Endodermal cell (in vitro differentiated cells): ENCODE results near the gene LENEP. TPM values are rescaled to one million over a fixed set of nuclear protein-coding genes. Genes with fewer than 3 reads are reported as not detected.

Source experiments
- DNase-seq: peaks from one replicate; pipeline ENCODE4 v3.0.0-alpha.2; 2017
- H3K27ac ChIP-seq: 2 replicates; pipeline ENCODE4 v1.5.1; 2013; ENCODE audit warnings: mild to moderate bottlenecking, low read depth, low read length, moderate library complexity
- H3K27me3 ChIP-seq: 2 replicates; pipeline ENCODE4 v1.6.1; 2013; ENCODE audit warnings: mild to moderate bottlenecking, low read length, moderate library complexity; ENCODE audit not compliant: insufficient read depth, control insufficient read depth, poor library complexity, severe bottlenecking
- H3K36me3 ChIP-seq: 2 replicates; pipeline ENCODE4 v1.7.0; 2013; ENCODE audit warnings: mild to moderate bottlenecking, low read length, moderate library complexity; ENCODE audit not compliant: control insufficient read depth, insufficient read depth
- H3K4me1 ChIP-seq: one replicate; pipeline ENCODE4 v1.7.0; 2013; ENCODE audit warnings: low read length; ENCODE audit not compliant: control insufficient read depth, insufficient read depth
- H3K4me3 ChIP-seq: 2 replicates; pipeline ENCODE4 v1.5.1; 2013; ENCODE audit warnings: mild to moderate bottlenecking, low read length, moderate library complexity
- H3K9ac ChIP-seq: 2 replicates; pipeline ENCODE4 v1.6.1; 2013; ENCODE audit warnings: mild to moderate bottlenecking, low read length, moderate library complexity; ENCODE audit not compliant: poor library complexity, severe bottlenecking; ENCODE audit errors: extremely low read depth
- H3K9me3 ChIP-seq: 2 replicates; pipeline ENCODE4 v1.6.1; 2013; ENCODE audit warnings: mild to moderate bottlenecking, low read length, moderate library complexity; ENCODE audit not compliant: control insufficient read depth
- H3K27ac Mint-ChIP-seq: 2 replicates; pipeline ENCODE4 v1.8.0; 2020; ENCODE audit warnings: mixed read lengths
- H3K27me3 Mint-ChIP-seq: 2 replicates; pipeline ENCODE4 v1.8.0; 2021; ENCODE audit warnings: mild to moderate bottlenecking, mixed read lengths; ENCODE audit not compliant: insufficient read depth
- H3K36me3 Mint-ChIP-seq: 2 replicates; pipeline ENCODE4 v1.8.0; 2020; ENCODE audit warnings: low read depth, mixed read lengths
- H3K4me1 Mint-ChIP-seq: 2 replicates; pipeline ENCODE4 v1.8.0; 2020; ENCODE audit warnings: mixed read lengths
- H3K4me3 Mint-ChIP-seq: 2 replicates; pipeline ENCODE4 v1.8.0; 2020; ENCODE audit warnings: mild to moderate bottlenecking, moderate library complexity, mixed read lengths
- H3K9me3 Mint-ChIP-seq: 2 replicates; pipeline ENCODE4 v1.8.0; 2020; ENCODE audit warnings: mild to moderate bottlenecking, mixed read lengths
- WGBS, 2 experiments: methylation state at CpG; one replicate each; pipeline versions ENCODE4 v1.1.5 to v1.1.7; 2013; ENCODE audit warnings: missing lambda C conversion rate in 2 of 2, mixed read lengths in 1 of 2; ENCODE audit not compliant: insufficient coverage in 1 of 2, insufficient read length in 1 of 2; 5-methylcytosine and 5-hydroxymethylcytosine counted together
- total RNA-seq, 2 donors: library from RNA; stranded (reverse); fragmentation: NEBNext Ultra II Directional in 1 of 2; extraction: Animal tissue kit (Norgen Biotek cat#: 25700) in 1 of 2; gene quantifications; 2 replicates in 1 of 2; 3 replicates in 1 of 2; pipeline ENCODE4 v1.2.1, GENCODE V29; 2021
- TF ChIP-seq, protein P1 (sequence below): fragments of 200-600 bp; sonication (generic); conservative IDR thresholded peaks from 2 replicates; pipeline ENCODE4 v1.5.0; 2021; ENCODE audit warnings: antibody characterized with exemption, mild to moderate bottlenecking

The LENEP gene
- total RNA-seq, 2 donors from 2014 or later, result 2.0 TPM; not detected in 1

DNA sequence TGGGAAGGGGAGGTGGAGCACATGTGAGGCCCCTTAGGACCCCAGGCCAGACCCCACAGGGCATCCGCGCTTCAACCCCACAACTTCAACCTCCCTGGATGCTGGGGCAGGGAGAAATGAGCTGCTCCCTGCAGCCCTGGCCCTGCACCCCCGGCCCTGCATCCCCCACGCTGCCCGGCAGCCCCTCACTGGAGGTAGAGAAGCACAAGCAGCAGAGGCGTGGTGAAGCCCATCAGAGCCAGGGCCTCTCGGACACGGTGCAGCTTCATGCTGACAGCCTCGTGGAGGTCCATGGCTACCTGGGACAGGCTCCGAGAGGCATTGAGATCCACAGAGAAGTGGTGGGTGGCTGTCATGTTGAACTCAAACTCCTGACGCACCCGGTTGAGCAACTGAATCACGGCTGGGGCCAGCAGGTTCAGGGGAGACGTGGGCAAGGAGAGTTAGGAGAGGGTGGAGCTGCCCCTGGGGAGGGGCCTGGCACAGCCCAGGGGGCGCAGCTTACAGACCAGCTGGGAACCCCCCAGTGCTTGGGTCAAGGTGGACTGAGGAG, 36.9 kb downstream of the LENEP start:
- H3K27ac ChIP-seq, result no peak overlapping the region
- no peaks in the 10 kb centered on the region for H3K36me3 ChIP-seq
- H3K4me3 ChIP-seq, result no peak overlapping the region
- no peaks in the 10 kb centered on the region for H3K9me3 Mint-ChIP-seq
- no peaks in the 10 kb centered on the region for H3K27me3 ChIP-seq
- H3K27ac Mint-ChIP-seq, result no peak overlapping the region
- no peak for DNase-seq
- H3K4me1 ChIP-seq, result no peaks in the 10 kb centered on the region
- H3K4me3 Mint-ChIP-seq, result no peak overlapping the region
- TF ChIP-seq, protein P1, sequence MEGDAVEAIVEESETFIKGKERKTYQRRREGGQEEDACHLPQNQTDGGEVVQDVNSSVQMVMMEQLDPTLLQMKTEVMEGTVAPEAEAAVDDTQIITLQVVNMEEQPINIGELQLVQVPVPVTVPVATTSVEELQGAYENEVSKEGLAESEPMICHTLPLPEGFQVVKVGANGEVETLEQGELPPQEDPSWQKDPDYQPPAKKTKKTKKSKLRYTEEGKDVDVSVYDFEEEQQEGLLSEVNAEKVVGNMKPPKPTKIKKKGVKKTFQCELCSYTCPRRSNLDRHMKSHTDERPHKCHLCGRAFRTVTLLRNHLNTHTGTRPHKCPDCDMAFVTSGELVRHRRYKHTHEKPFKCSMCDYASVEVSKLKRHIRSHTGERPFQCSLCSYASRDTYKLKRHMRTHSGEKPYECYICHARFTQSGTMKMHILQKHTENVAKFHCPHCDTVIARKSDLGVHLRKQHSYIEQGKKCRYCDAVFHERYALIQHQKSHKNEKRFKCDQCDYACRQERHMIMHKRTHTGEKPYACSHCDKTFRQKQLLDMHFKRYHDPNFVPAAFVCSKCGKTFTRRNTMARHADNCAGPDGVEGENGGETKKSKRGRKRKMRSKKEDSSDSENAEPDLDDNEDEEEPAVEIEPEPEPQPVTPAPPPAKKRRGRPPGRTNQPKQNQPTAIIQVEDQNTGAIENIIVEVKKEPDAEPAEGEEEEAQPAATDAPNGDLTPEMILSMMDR, result no peak
- H3K9me3 ChIP-seq, result no peaks in the 10 kb centered on the region
- H3K27me3 Mint-ChIP-seq, result peaks cover 9% of the 10 kb centered on the region
- H3K4me1 Mint-ChIP-seq, result no peaks in the 10 kb centered on the region
- WGBS, 2 experiments, result 90 to 94% methylated on average over 11 to 15 of the region's 15 CpGs
- H3K36me3 Mint-ChIP-seq, result no peaks in the 10 kb centered on the region
- no peak overlapping the region for H3K9ac ChIP-seq

DNA sequence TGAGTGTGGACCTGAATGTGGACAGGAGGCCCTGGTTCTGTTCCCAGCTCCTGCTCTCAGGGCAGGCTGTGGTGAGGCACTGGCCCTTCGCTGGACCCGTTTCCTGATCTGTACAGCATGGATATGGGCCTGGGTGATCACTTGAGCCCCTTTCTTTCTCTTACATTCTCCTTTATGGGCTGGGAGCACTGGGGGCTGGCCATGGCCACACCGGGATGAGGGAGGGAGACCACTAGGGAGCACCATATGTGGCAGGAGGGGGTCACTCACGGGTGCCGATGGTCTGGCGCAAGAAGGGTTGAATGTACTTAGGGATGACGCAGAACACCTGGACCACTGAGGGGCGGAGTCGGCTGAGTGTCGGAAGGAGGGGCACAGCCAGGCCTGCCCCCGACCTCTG, 37.5 kb downstream of the LENEP start:
- Histone ChIP-seq H3K9ac (no peak overlapping the region), H3K27ac (no peak overlapping the region), H3K27me3 (no peaks in the 10 kb centered on the region), H3K4me1 (no peaks in the 10 kb centered on the region), H3K36me3 (no peaks in the 10 kb centered on the region), H3K4me3 (no peak overlapping the region), H3K9me3 (no peaks in the 10 kb centered on the region)
- H3K36me3 Mint-ChIP-seq, result no peaks in the 10 kb centered on the region
- H3K9me3 Mint-ChIP-seq, result no peaks in the 10 kb centered on the region
- no peak overlapping the region for H3K27ac Mint-ChIP-seq
- peaks cover 9% of the 10 kb centered on the region for H3K27me3 Mint-ChIP-seq
- no peaks in the 10 kb centered on the region for H3K4me1 Mint-ChIP-seq
- TF ChIP-seq, protein P1, result no peak
- H3K4me3 Mint-ChIP-seq, result no peak overlapping the region
- no peak for DNase-seq
- 93 to 94% methylated on average over 10 to 11 of the region's 11 CpGs for WGBS, 2 experiments

DNA sequence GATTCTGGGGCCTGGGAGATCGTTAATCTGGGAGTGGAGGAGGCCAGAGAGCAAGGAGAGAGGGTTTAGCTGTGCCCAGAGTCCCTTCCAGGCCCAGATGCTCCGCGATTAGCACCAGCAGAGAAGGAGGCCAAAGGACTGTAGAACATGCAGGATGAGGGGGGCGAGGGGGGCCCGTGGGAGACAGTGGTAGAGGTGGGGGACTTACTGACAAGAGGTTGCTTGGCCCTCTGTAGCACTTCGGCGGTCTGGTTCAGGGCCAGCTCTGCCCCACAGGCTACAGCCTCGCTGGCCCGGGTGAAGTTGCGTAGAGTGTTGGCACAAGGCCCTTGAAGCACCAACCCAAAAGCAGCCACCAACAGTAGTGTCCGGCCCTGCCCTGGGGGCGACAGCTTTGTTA, 39.5 kb downstream of the LENEP start:
- Histone ChIP-seq H3K36me3 (no peaks in the 10 kb centered on the region), H3K9me3 (no peaks in the 10 kb centered on the region), H3K27ac (no peak overlapping the region), H3K9ac (no peak overlapping the region), H3K4me3 (no peak overlapping the region), H3K27me3 (no peaks in the 10 kb centered on the region), H3K4me1 (no peaks in the 10 kb centered on the region)
- H3K27me3 Mint-ChIP-seq, result peaks cover 9% of the 10 kb centered on the region
- no peaks in the 10 kb centered on the region for H3K4me1 Mint-ChIP-seq
- no peak overlapping the region for H3K4me3 Mint-ChIP-seq
- no peaks in the 10 kb centered on the region for H3K9me3 Mint-ChIP-seq
- no peak for DNase-seq
- H3K36me3 Mint-ChIP-seq, result no peaks in the 10 kb centered on the region
- 92% methylated on average over 10 to 12 of the region's 12 CpGs for WGBS, 2 experiments
- H3K27ac Mint-ChIP-seq, result no peak overlapping the region
- TF ChIP-seq, protein P1, result no peak
